CD4-positive, alpha-beta T cell (primary cell): ENCODE results near the gene SFXN5. TPM values are rescaled to one million over a fixed set of nuclear protein-coding genes. Genes with fewer than 3 reads are reported as not detected.

Experiments used
- ATAC-seq: fragments of 200-7000 bp; cut with Tn5 transposase; one replicate; pipeline ENCODE4 v1.10.0; 2022; ENCODE audit warnings: mild to moderate bottlenecking; ENCODE audit not compliant: poor library complexity
- CTCF ChIA-PET: fragments of 350-600 bp; sonication (Branson Sonifier 250); formaldehyde crosslinking; loops from one replicate; lab custom pipeline; 2021; ENCODE audit warnings: antibody characterized with exemption, inconsistent platforms; lab: Charles Lee
- POLR2A ChIA-PET: fragments of 350-600 bp; sonication (Branson Sonifier 250); formaldehyde crosslinking; loops from one replicate; lab custom pipeline; 2021; ENCODE audit warnings: antibody characterized with exemption, inconsistent platforms; lab: Charles Lee
- DNase-seq, 14 experiments: peaks; one replicate each; pipeline ENCODE4 v3.0.0-alpha.2; 2013 to 2020; ENCODE audit warnings: mixed read lengths in 2 of 14
- H3K27ac ChIP-seq, 2 donors: one replicate each; pipeline versions ENCODE4 v1.5.1 to v1.7.0; 2013; ENCODE audit warnings: low read length in 2 of 2, low read depth in 1 of 2, mild to moderate bottlenecking in 1 of 2
- H3K27me3 ChIP-seq, 2 experiments: 1 replicate in 1 of 2; 2 replicates in 1 of 2; pipeline versions ENCODE4 v1.6.1 to v1.7.0; 2013; ENCODE audit warnings: low read length in 2 of 2, control low read depth in 1 of 2, mild to moderate bottlenecking in 1 of 2, moderate library complexity in 1 of 2; ENCODE audit not compliant: insufficient read depth in 2 of 2, control insufficient read depth in 1 of 2
- H3K36me3 ChIP-seq: one replicate; pipeline ENCODE4 v1.6.1; 2013; ENCODE audit warnings: low read length, control low read depth; ENCODE audit not compliant: insufficient read depth
- H3K4me1 ChIP-seq: one replicate; pipeline ENCODE4 v1.6.1; 2013; ENCODE audit warnings: low read length, control low read depth; ENCODE audit not compliant: insufficient read depth
- H3K4me3 ChIP-seq: one replicate; pipeline ENCODE4 v1.5.1; 2013; ENCODE audit warnings: mild to moderate bottlenecking, low read length, moderate library complexity
- H3K9me3 ChIP-seq, 2 experiments: 1 replicate in 1 of 2; 2 replicates in 1 of 2; pipeline versions ENCODE4 v1.6.1 to v1.7.0; 2013; ENCODE audit warnings: low read length in 2 of 2, mild to moderate bottlenecking in 2 of 2, control low read depth in 1 of 2, moderate library complexity in 1 of 2; ENCODE audit not compliant: control insufficient read depth in 1 of 2, insufficient read depth in 1 of 2
- H3K27ac Mint-ChIP-seq: one replicate; pipeline ENCODE4 v1.8.0; 2020; ENCODE audit warnings: mixed read lengths
- H3K27me3 Mint-ChIP-seq: one replicate; pipeline ENCODE4 v1.8.0; 2021; ENCODE audit warnings: mixed read lengths
- H3K36me3 Mint-ChIP-seq: one replicate; pipeline ENCODE4 v1.8.0; 2021; ENCODE audit warnings: low read depth, mixed read lengths
- H3K4me1 Mint-ChIP-seq: one replicate; pipeline ENCODE4 v1.8.0; 2021; ENCODE audit warnings: low read depth, mixed read lengths
- H3K4me3 Mint-ChIP-seq: one replicate; pipeline ENCODE4 v1.8.0; 2020; ENCODE audit warnings: mild to moderate bottlenecking, mixed read lengths
- H3K9me3 Mint-ChIP-seq: one replicate; pipeline ENCODE4 v1.8.0; 2020; ENCODE audit warnings: mixed read lengths
- intact Hi-C, 2 experiments: fragments of 100-400 bp; cut with DNase I in 1 of 2; cut with micrococcal nuclease in 1 of 2; formaldehyde crosslinking; loops; one replicate each; pipeline versions ENCODE4 v1.15.1 to v1.9.0; 2023 to 2025; cut with DNase I, micrococcal nuclease
- total RNA-seq, 174 experiments: library from RNA in 2 of 174; stranded (reverse) in 2 of 174; gene quantifications; one replicate each; pipeline ENCODE4 v1.2.3 and lab custom pipeline; 2021 to 2026
- TF ChIP-seq, protein P1 (sequence below): fragments of 200-600 bp; IDR thresholded peaks from one replicate; pipeline ENCODE4 v1.8.0; 2022; ENCODE audit warnings: antibody characterized with exemption, mild to moderate bottlenecking

SFXN5 gene
- total RNA-seq, 2 experiments from 2014 or later = 5.1 to 5.4 TPM

- peak in 5 of 14 experiments; percentile 29 to 65 (median 45) for DNase-seq
- Mint-ChIP-seq H3K9me3 (no peaks in the 10 kb centered on the region), H3K36me3 (no peaks in the 10 kb centered on the region), H3K27me3 (peaks cover 74% of the 10 kb centered on the region), H3K4me3 (peak overlapping the region; percentile 79), H3K4me1 (peaks cover 30% of the 10 kb centered on the region), H3K27ac (no peak overlapping the region)
- peak; percentile 61 for ATAC-seq
- ChIA-PET POLR2A (no interaction called here), CTCF (interaction anchor here (1.7 kb wide), 1 partner anchor 13 kb away, joined by 4 read pairs; no protein-coding TSS in a partner anchor)
- intact Hi-C loops = no loop called here
- TF ChIP-seq, protein P1, sequence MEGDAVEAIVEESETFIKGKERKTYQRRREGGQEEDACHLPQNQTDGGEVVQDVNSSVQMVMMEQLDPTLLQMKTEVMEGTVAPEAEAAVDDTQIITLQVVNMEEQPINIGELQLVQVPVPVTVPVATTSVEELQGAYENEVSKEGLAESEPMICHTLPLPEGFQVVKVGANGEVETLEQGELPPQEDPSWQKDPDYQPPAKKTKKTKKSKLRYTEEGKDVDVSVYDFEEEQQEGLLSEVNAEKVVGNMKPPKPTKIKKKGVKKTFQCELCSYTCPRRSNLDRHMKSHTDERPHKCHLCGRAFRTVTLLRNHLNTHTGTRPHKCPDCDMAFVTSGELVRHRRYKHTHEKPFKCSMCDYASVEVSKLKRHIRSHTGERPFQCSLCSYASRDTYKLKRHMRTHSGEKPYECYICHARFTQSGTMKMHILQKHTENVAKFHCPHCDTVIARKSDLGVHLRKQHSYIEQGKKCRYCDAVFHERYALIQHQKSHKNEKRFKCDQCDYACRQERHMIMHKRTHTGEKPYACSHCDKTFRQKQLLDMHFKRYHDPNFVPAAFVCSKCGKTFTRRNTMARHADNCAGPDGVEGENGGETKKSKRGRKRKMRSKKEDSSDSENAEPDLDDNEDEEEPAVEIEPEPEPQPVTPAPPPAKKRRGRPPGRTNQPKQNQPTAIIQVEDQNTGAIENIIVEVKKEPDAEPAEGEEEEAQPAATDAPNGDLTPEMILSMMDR = no peak
- Histone ChIP-seq H3K36me3 (no peaks in the 10 kb centered on the region), H3K4me1 (peaks cover 53% of the 10 kb centered on the region), H3K27ac (no peak overlapping the region), H3K27me3 (peaks cover 81 to 93% of the 10 kb centered on the region in 2 experiments), H3K4me3 (peak overlapping the region; percentile 57), H3K9me3 (peaks cover 0 to 40% of the 10 kb centered on the region in 2 experiments)
Observed at GRCh38 chr2:72915907-72916742, 155.4 kb downstream of the SFXN5 start.

DNA sequence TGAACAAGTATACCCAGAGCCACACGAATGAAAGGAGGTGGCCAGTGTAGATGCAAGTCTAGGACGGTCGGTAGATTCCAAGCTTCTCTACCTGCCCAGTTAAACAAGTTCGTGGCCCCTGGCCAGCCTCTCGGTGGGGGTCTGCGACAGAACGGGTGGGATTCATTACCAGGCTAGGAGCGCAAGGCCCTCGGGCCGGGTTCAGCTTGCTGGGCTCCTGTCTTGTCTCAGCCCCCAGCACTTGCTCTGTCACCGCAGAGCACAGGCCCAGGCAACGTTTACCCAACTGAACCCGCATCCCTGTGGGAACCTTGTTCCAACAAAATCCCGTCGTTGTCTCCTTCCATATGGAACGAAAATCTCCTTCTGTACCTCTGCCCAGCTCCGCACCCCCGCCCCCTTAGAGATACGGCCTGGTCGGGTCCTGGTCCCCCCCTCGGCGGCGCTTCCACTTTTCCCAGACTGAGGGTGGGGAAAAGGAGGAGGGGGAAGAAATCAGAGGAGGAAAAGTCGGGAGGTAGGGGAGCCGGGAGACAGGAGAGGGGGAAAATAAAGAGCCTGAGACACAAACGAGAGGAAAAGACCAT lies 156.1 kb downstream of the SFXN5 start:
- no peak for ATAC-seq
- CTCF ChIA-PET = interaction anchor here (1.7 kb wide), 1 partner anchor 13 kb away, joined by 4 read pairs; no protein-coding TSS in a partner anchor

GRCh38 chr2:72914589-72915319 lies 156.8 kb downstream of the SFXN5 start:
- ChIA-PET CTCF (interaction anchor here (1.7 kb wide), 1 partner anchor 14 kb away, joined by 4 read pairs; no protein-coding TSS in a partner anchor), POLR2A (no interaction called here)
- Mint-ChIP-seq H3K27me3 (peaks cover 78% of the 10 kb centered on the region), H3K9me3 (no peaks in the 10 kb centered on the region), H3K36me3 (no peaks in the 10 kb centered on the region), H3K27ac (no peak overlapping the region), H3K4me1 (peaks cover 29% of the 10 kb centered on the region), H3K4me3 (peak overlapping the region; percentile 79)
- ATAC-seq (no peak), DNase-seq (no peak)
- H3K27me3 ChIP-seq = peaks cover 73 to 92% of the 10 kb centered on the region in 2 experiments
- intact Hi-C loops = no loop called here
- peaks cover 41% of the 10 kb centered on the region for H3K4me1 ChIP-seq
- no peak overlapping the region for H3K27ac ChIP-seq
- TF ChIP-seq, protein P1 = no peak
- H3K36me3 ChIP-seq = no peaks in the 10 kb centered on the region
- peaks cover 0 to 28% of the 10 kb centered on the region in 2 experiments for H3K9me3 ChIP-seq
- H3K4me3 ChIP-seq = no peak overlapping the region

More for the DNA sequence above, 156.1 kb downstream of the SFXN5 start:
- POLR2A ChIA-PET = no interaction called here
- intact Hi-C loops = no loop called here
- peak overlapping the region; percentile 79 for H3K4me3 Mint-ChIP-seq
- Histone ChIP-seq H3K27me3 (peaks cover 77 to 93% of the 10 kb centered on the region in 2 experiments), H3K27ac (no peak overlapping the region), H3K4me1 (peaks cover 47% of the 10 kb centered on the region), H3K36me3 (no peaks in the 10 kb centered on the region), H3K9me3 (peaks cover 0 to 35% of the 10 kb centered on the region in 2 experiments), H3K4me3 (peak overlapping the region; percentile 57)
- TF ChIP-seq, protein P1 = no peak
- H3K36me3 Mint-ChIP-seq = no peaks in the 10 kb centered on the region
- peaks cover 76% of the 10 kb centered on the region for H3K27me3 Mint-ChIP-seq
- H3K9me3 Mint-ChIP-seq = no peaks in the 10 kb centered on the region
- peaks cover 30% of the 10 kb centered on the region for H3K4me1 Mint-ChIP-seq
- H3K27ac Mint-ChIP-seq = no peak overlapping the region
- DNase-seq = no peak
